Heart left ventricle (tissue), 13 donors: Measurements from ENCODE around the gene RNF13.

Source experiments
- POLR2A ChIP-seq, 2 donors: fragments of 450-650 bp; IDR thresholded peaks; one replicate each; pipeline ENCODE4 v1.6.1; 2017; ENCODE audit warnings: antibody characterized with exemption in 2 of 2, mild to moderate bottlenecking in 2 of 2, moderate library complexity in 2 of 2
- TF ChIP-seq, protein P1 (sequence below), 12 donors: fragments of 200-600 bp; sonication (generic) in 4 of 12; IDR thresholded peaks; one replicate each; pipeline versions ENCODE4 v1.5.0 to v1.8.0; 2018 to 2022; ENCODE audit warnings: antibody characterized with exemption in 12 of 12, mild to moderate bottlenecking in 5 of 12
- donor health status: ischemic (EF 13 %, LVEDD 7.1; RV severe dilation, severe dysfunction).
- donor health status: DM: no; HTN: yes; CAD: no.
- donor health status: DM: no; HTN: no; CAD: no.
- donor health status: ischemic (EF 25% LVEDD 6.9; RV normal size, moderate dysfunction).
- donor health status: ischemic (EF 25% LVEDD 5.7; RV mildly dilated, moderate dysfunction).
- donor health status: ischemic (EF 35%, LVEDD 5.7; RV mildly dilated, moderate dysfunction).
- donor health status: nonischemic (EF 11% LVEDD 7.7; RV severe dilation, severe dysfunction).
- donor health status: DM: yes; HTN: yes; CAD: no.
- donor health status: PGD.
- donor health status: ischemic (EF 29% LVEDD 5.4; RV normal size, mild dysfunction).
- donor health status: nonischemic (EF 23%, LVEDD 6.1; RV moderate dilation, normal function).

DNA sequence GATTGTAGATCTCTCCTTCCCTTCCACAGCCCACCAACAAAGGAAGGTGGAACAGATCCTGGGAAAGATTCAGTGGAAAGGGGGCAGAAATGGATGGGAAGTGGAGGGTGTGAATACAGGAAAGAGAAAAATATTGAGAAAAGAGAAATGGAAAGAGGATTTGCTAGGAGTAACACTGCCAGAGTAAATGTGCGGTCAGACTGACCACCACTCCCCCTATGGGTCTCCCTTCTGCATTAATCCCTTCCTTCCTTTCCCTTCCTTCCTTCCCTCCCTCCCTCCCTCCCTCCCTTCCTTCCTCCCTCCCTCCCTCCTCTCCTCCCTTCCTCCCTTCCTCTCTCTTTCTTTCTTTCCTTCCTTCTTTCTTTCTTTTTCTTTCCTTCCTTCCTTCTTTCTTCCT lies 48.7 kb upstream of the RNF13 start:
- TF ChIP-seq, protein P1, sequence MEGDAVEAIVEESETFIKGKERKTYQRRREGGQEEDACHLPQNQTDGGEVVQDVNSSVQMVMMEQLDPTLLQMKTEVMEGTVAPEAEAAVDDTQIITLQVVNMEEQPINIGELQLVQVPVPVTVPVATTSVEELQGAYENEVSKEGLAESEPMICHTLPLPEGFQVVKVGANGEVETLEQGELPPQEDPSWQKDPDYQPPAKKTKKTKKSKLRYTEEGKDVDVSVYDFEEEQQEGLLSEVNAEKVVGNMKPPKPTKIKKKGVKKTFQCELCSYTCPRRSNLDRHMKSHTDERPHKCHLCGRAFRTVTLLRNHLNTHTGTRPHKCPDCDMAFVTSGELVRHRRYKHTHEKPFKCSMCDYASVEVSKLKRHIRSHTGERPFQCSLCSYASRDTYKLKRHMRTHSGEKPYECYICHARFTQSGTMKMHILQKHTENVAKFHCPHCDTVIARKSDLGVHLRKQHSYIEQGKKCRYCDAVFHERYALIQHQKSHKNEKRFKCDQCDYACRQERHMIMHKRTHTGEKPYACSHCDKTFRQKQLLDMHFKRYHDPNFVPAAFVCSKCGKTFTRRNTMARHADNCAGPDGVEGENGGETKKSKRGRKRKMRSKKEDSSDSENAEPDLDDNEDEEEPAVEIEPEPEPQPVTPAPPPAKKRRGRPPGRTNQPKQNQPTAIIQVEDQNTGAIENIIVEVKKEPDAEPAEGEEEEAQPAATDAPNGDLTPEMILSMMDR (IDR thresholded peaks at IDR 0.05): no peak
- no peak for TF ChIP-seq POLR2A (IDR thresholded peaks at IDR 0.05)
